Stimulated activated CD8-positive, alpha-beta memory T cell treated with anti-CD3 and anti-CD28 coated beads, Interleukin-12 subunit alpha, Interleukin-12 subunit beta, amount 100 ng/mL, for 24 hours (primary cell): ENCODE data around the gene ABCC11.
"Not testable (repeated sequence)": the region's sequence is repeated elsewhere in the genome, so short reads cannot be mapped to it uniquely, and the experiment has no call there.

Source experiments
- DNase-seq: peaks from one replicate; pipeline ENCODE4 v3.0.0-alpha.2; 2020; ENCODE audit errors: extremely low read depth

ABCC11 gene

GRCh38 chr16:48203974-48204824, 43.1 kb downstream of the ABCC11 start:
- DNase-seq: no peak

- DNase-seq: no peak
These were observed 45.7 kb downstream of the ABCC11 start for GRCh38 chr16:48201515-48202201.

- no peak for DNase-seq
These were observed 50.0 kb downstream of the ABCC11 start for GRCh38 chr16:48197294-48197693.

GRCh38 chr16:48194828-48195556, 52.3 kb downstream of the ABCC11 start:
- no peak for DNase-seq

- no peak for DNase-seq
These were observed 53.5 kb downstream of the ABCC11 start for GRCh38 chr16:48193846-48194245.

GRCh38 chr16:48188449-48189102, 58.8 kb downstream of the ABCC11 start:
- DNase-seq: no peak

- no peak for DNase-seq
These were observed 59.6 kb downstream of the ABCC11 start for GRCh38 chr16:48187779-48188178.

GRCh38 chr16:48184681-48185080, 62.7 kb downstream of the ABCC11 start:
- no peak for DNase-seq

GRCh38 chr16:48182979-48183537, 64.3 kb downstream of the ABCC11 start:
- DNase-seq: no peak

GRCh38 chr16:48181746-48182520, 65.4 kb downstream of the ABCC11 start:
- DNase-seq: not testable (repeated sequence)

GRCh38 chr16:48180868-48181480, 66.4 kb downstream of the ABCC11 start:
- no peak for DNase-seq

- no peak for DNase-seq
These were observed 70.5 kb downstream of the ABCC11 start for GRCh38 chr16:48176635-48177408.

GRCh38 chr16:48173889-48174288, 73.5 kb downstream of the ABCC11 start:
- DNase-seq: no peak

GRCh38 chr16:48172682-48173081, 74.7 kb downstream of the ABCC11 start:
- no peak for DNase-seq

- DNase-seq: no peak
These were observed 77.4 kb downstream of the ABCC11 start for GRCh38 chr16:48169896-48170295.

GRCh38 chr16:48168075-48168474, 79.3 kb downstream of the ABCC11 start:
- no peak for DNase-seq

- not testable (repeated sequence) for DNase-seq
These were observed 80.7 kb downstream of the ABCC11 start for GRCh38 chr16:48166617-48167016.

GRCh38 chr16:48165961-48166578, 81.3 kb downstream of the ABCC11 start:
- no peak for DNase-seq
